Osteoblast (primary cell): ENCODE results near the gene PSMA5. TPM values are rescaled to one million over a fixed set of nuclear protein-coding genes. Genes with fewer than 3 reads are reported as not detected.
"Not testable (repeated sequence)": the region's sequence is repeated elsewhere in the genome, so short reads cannot be mapped to it uniquely, and the experiment has no call there.

Experiments used
- DNase-seq: peaks from one replicate; pipeline ENCODE4 v3.0.0; 2011; ENCODE audit warnings: low spot score, mixed read lengths; ENCODE audit not compliant: insufficient read length; ENCODE audit errors: missing footprints
- H2AFZ ChIP-seq: 2 replicates; pipeline ENCODE4 v1.6.0; 2011; ENCODE audit warnings: mild to moderate bottlenecking, low read length
- H3K27ac ChIP-seq: 2 replicates; pipeline ENCODE4 v1.5.1; 2011; ENCODE audit warnings: mild to moderate bottlenecking, low read depth, low read length, moderate library complexity
- H3K27me3 ChIP-seq: 2 replicates; pipeline ENCODE4 v1.6.0; 2012; ENCODE audit warnings: mild to moderate bottlenecking, control low read depth, inconsistent platforms, low read length, moderate library complexity; ENCODE audit not compliant: insufficient read depth
- H3K36me3 ChIP-seq: 2 replicates; pipeline ENCODE4 v1.5.1; 2011; ENCODE audit warnings: mild to moderate bottlenecking, low read length, control low read depth, moderate library complexity; ENCODE audit not compliant: insufficient read depth
- H3K4me1 ChIP-seq: 2 replicates; pipeline ENCODE4 v1.5.1; 2011; ENCODE audit warnings: mild to moderate bottlenecking, low read length, control low read depth, moderate library complexity; ENCODE audit not compliant: insufficient read depth
- H3K4me2 ChIP-seq: 2 replicates; pipeline ENCODE4 v1.6.0; 2011; ENCODE audit warnings: mild to moderate bottlenecking, low read length; ENCODE audit not compliant: insufficient read depth
- H3K4me3 ChIP-seq: fragments of 200-600 bp; sonication (generic); 3 replicates; pipeline ENCODE4 v1.5.1; 2012; ENCODE audit warnings: mild to moderate bottlenecking, low read length, inconsistent platforms; ENCODE audit not compliant: insufficient read depth
- H3K79me2 ChIP-seq: 2 replicates; pipeline ENCODE4 v1.6.0; 2012; ENCODE audit warnings: mild to moderate bottlenecking, low read length, control low read depth, inconsistent platforms; ENCODE audit not compliant: insufficient read depth
- H3K9me3 ChIP-seq: 2 replicates; pipeline ENCODE4 v1.5.1; 2011; ENCODE audit warnings: low read depth, low read length, control low read depth
- H4K20me1 ChIP-seq: 2 replicates; pipeline ENCODE4 v1.6.0; 2012; ENCODE audit warnings: mild to moderate bottlenecking, low read length, control low read depth; ENCODE audit not compliant: insufficient read depth
- total RNA-seq: library from RNA; depleted of rRNA; stranded (reverse); fragments of >200 nt; gene quantifications from 2 replicates; pipeline ENCODE4 v1.2.3, GENCODE V29; 2012
- TF ChIP-seq, protein P1 (sequence below): IDR thresholded peaks from 2 replicates; pipeline ENCODE4 v1.5.1; 2011; ENCODE audit warnings: mild to moderate bottlenecking, low read depth, low read length, moderate library complexity; ENCODE audit errors: extremely low read depth

PSMA5 gene
- total RNA-seq, 1 donor, result 45.6 TPM

DNA sequence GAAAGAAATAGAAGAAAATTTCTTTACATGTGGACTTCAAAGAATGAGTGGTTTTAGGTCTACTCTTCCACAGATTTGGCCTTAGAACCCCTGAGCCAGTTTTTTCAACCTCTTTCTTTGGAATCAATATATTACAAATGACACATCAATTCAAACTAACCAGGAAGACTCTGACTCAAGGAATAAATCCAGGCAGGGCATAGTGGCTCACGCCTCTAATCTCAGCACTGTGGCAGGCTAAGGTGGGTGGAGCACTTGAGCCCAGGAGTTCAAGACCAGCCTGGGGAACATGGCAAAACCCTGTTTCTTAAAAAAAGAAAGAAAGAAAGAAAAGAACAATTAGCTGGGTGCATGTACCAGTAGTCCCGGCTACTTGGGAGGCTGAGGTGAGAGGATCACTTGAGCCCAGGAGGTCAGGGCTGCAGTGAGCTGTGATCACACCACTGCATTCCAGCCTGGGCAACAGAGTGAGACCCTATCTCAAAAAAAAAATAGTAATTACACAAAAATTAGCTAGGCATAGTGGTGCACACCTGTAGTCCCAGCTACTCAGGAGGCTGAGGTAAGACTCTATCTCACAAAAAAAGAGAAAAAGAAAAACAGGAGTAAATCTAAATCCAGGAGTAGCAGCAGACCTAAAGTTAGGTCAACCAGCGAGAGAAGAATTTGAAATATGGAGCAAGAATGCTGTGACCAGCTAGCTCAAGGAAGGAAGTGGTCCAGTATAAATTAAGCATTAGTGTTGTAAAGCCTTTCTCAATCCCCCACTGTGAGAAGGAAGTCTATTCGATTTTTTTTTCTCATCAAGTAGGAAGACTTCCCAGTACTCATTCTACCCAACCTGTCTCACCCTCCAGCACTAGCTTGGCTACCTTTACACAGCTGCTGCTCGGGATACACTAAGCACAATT lies 30.4 kb downstream of the PSMA5 start:
- no peak overlapping the region for H2AFZ ChIP-seq
- peak overlapping the region; percentile 88 for H3K4me2 ChIP-seq
- H3K79me2 ChIP-seq, result peaks cover 53% of the 10 kb centered on the region
- H3K9me3 ChIP-seq, result no peaks in the 10 kb centered on the region
- peaks cover 60% of the 10 kb centered on the region for H3K4me1 ChIP-seq
- H3K36me3 ChIP-seq, result no peaks in the 10 kb centered on the region
- H3K4me3 ChIP-seq, result peak overlapping the region; percentile 74
- no peaks in the 10 kb centered on the region for H3K27me3 ChIP-seq
- no peaks in the 10 kb centered on the region for H4K20me1 ChIP-seq
- TF ChIP-seq, protein P1, sequence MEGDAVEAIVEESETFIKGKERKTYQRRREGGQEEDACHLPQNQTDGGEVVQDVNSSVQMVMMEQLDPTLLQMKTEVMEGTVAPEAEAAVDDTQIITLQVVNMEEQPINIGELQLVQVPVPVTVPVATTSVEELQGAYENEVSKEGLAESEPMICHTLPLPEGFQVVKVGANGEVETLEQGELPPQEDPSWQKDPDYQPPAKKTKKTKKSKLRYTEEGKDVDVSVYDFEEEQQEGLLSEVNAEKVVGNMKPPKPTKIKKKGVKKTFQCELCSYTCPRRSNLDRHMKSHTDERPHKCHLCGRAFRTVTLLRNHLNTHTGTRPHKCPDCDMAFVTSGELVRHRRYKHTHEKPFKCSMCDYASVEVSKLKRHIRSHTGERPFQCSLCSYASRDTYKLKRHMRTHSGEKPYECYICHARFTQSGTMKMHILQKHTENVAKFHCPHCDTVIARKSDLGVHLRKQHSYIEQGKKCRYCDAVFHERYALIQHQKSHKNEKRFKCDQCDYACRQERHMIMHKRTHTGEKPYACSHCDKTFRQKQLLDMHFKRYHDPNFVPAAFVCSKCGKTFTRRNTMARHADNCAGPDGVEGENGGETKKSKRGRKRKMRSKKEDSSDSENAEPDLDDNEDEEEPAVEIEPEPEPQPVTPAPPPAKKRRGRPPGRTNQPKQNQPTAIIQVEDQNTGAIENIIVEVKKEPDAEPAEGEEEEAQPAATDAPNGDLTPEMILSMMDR, result no peak
- H3K27ac ChIP-seq, result peak overlapping the region; percentile 29
- peak; percentile 62 for DNase-seq

DNA sequence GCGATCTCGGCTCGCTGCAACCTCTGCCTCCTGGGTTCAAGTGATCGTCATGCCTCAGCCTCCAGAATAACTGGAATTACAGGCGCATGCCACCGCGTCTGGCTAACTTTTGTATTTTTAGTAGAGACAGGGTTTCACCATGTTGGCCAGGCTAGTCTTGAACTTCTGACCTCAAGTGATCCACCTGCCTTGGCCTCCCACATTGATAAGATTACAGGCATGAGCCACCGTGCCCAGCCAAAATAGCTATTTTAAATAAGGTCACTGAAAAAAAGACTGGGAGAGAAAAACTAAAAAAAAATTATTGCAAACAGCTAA lies 31.0 kb downstream of the PSMA5 start:
- H3K4me3 ChIP-seq, H3K4me2 ChIP-seq, DNase-seq, H3K9me3 ChIP-seq, H4K20me1 ChIP-seq, H2AFZ ChIP-seq, H3K36me3 ChIP-seq, H3K27me3 ChIP-seq: not testable (repeated sequence)
- peak overlapping the region; percentile 29 for H3K27ac ChIP-seq
- peaks cover 57% of the 10 kb centered on the region for H3K79me2 ChIP-seq
- peaks cover 66% of the 10 kb centered on the region for H3K4me1 ChIP-seq

DNA sequence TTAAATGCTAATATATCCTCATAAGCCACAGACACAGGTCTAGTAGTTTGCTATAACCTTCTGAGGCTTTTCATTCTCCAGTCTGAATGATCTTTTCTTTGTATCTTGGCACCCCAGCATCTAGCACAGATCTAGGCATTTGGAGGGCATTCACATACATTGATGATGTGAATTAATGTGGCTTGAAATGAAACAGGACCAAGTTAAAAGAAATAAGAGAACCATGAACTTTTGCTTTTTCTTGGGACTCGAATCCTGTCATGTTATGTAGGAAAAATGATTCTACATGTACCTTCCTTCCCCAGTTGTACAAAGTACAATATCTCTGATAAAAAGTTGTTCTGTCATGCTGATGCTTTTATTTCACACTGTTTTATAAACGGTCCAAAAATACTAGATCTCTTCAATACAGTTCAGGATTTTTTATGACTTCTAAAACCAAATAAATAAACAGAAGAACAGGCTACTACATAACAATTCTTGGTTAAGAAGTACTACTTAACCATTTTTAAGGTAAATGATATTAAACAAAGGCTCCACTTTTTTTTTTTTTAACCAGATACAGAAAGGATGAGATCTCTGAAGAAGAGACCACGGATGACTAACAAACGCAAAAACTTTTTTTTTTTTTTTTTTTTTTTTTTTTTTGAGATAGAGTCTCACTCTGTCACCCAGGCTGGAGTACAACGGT lies 31.5 kb downstream of the PSMA5 start:
- Histone ChIP-seq H3K27me3 (no peaks in the 10 kb centered on the region), H3K79me2 (peaks cover 63% of the 10 kb centered on the region), H4K20me1 (no peaks in the 10 kb centered on the region), H2AFZ (no peak overlapping the region), H3K4me3 (no peak overlapping the region), H3K27ac (peak overlapping the region; percentile 64), H3K4me1 (peaks cover 70% of the 10 kb centered on the region), H3K4me2 (no peak overlapping the region), H3K36me3 (no peaks in the 10 kb centered on the region), H3K9me3 (no peaks in the 10 kb centered on the region)
- TF ChIP-seq, protein P1, result no peak
- no peak for DNase-seq

DNA sequence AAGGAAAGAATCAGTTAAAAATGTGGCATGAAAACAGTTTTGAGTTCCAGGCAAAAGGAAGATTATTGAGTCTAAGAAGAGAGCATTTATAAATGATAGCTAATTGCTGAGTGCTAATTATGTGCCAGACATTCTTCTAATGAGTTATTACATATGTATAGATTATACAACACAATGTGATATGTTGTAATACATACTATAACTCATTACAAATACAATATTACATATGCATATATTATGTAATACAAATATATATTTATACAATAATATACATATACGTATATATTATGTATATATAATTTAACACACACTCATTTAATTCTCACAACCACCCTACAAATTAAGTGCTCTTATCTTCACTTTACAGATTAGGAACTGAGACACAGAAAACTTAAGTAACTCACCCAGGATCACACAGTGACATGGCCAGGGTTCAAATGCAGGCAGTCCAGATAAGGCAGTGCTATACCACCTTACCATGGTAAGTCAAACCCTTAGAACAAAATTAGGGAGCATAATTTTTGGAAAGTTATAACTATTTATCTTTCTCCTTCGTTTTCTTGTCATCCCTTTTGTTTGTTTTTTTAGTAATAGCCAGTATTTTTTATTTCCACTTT lies 32.5 kb downstream of the PSMA5 start:
- H3K27ac ChIP-seq, result peak overlapping the region; percentile 73
- peak overlapping the region; percentile 57 for H3K4me3 ChIP-seq

More for the DNA sequence above, 32.5 kb downstream of the PSMA5 start:
- H3K27me3 ChIP-seq, result no peaks in the 10 kb centered on the region
- peaks cover 78% of the 10 kb centered on the region for H3K4me1 ChIP-seq
- peaks cover 73% of the 10 kb centered on the region for H3K79me2 ChIP-seq
- TF ChIP-seq, protein P1, result no peak
- peak overlapping the region; percentile 82 for H2AFZ ChIP-seq
- DNase-seq, result no peak
- no peaks in the 10 kb centered on the region for H3K9me3 ChIP-seq
- no peaks in the 10 kb centered on the region for H4K20me1 ChIP-seq
- H3K4me2 ChIP-seq, result peak overlapping the region; percentile 79
- H3K36me3 ChIP-seq, result no peaks in the 10 kb centered on the region
